SU-DHL-6 (cell line): ENCODE measurements around the gene ATP11C.

Experiments
- EZH2phosphoT487 ChIP-seq: fragments of 200-600 bp; sonication (generic), shearing (Covaris generic); conservative IDR thresholded peaks from 2 replicates; pipeline ENCODE4 v1.6.1; 2018; ENCODE audit warnings: mild to moderate bottlenecking, antibody characterized with exemption, low read length, moderate library complexity, mixed read lengths
- TF ChIP-seq, protein P1 (sequence below): fragments of 200-600 bp; sonication (generic); IDR thresholded peaks from one replicate; pipeline ENCODE4 v1.5.1; 2017; ENCODE audit warnings: antibody characterized with exemption, mild to moderate bottlenecking, low read length, moderate library complexity; ENCODE audit not compliant: insufficient read depth, poor library complexity, severe bottlenecking

DNA sequence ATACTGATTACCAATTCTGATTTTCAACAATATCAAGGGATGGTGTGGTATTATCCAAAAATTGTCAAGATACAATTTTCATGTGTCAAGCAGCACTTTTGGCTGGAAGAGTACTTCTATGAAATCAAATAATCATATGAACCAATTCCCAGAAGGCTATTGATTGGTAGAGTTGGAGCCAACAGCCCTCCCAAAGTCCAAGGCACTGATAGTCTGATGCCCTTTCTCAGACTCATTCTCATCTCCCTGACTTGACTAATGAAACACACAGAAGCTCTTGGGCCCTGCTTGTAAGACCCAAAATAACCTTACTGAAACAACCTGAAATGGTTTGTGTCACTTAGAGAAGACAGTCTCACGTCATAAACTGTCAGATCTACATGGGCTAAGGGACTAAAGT, 48.9 kb downstream of the ATP11C start:
- TF ChIP-seq, protein P1, sequence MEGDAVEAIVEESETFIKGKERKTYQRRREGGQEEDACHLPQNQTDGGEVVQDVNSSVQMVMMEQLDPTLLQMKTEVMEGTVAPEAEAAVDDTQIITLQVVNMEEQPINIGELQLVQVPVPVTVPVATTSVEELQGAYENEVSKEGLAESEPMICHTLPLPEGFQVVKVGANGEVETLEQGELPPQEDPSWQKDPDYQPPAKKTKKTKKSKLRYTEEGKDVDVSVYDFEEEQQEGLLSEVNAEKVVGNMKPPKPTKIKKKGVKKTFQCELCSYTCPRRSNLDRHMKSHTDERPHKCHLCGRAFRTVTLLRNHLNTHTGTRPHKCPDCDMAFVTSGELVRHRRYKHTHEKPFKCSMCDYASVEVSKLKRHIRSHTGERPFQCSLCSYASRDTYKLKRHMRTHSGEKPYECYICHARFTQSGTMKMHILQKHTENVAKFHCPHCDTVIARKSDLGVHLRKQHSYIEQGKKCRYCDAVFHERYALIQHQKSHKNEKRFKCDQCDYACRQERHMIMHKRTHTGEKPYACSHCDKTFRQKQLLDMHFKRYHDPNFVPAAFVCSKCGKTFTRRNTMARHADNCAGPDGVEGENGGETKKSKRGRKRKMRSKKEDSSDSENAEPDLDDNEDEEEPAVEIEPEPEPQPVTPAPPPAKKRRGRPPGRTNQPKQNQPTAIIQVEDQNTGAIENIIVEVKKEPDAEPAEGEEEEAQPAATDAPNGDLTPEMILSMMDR: no peak
- no peak for TF ChIP-seq EZH2phosphoT487
